Ishikawa (cell line): ENCODE data around the gene DYRK1A.

Source experiments
- CEBPB ChIP-seq: IDR thresholded peaks from 2 replicates; pipeline ENCODE4 v1.6.1; 2012
- CREB1 ChIP-seq: IDR thresholded peaks from 2 replicates; pipeline ENCODE4 v1.6.1; 2012; ENCODE audit warnings: low read depth
- EGR1 ChIP-seq: IDR thresholded peaks from 2 replicates; pipeline ENCODE4 v1.6.1; 2012
- EP300 ChIP-seq: IDR thresholded peaks from 2 replicates; pipeline ENCODE4 v1.6.1; 2012; ENCODE audit warnings: borderline replicate concordance
- FOXM1 ChIP-seq: IDR thresholded peaks from 2 replicates; pipeline ENCODE4 v1.6.1; 2012; ENCODE audit warnings: low read depth, borderline replicate concordance
- MAX ChIP-seq: IDR thresholded peaks from 2 replicates; pipeline ENCODE4 v1.6.1; 2012
- NFIC ChIP-seq: IDR thresholded peaks from 2 replicates; pipeline ENCODE4 v1.6.1; 2012
- RAD21 ChIP-seq: IDR thresholded peaks from 2 replicates; pipeline ENCODE4 v1.6.1; 2012; ENCODE audit warnings: low read depth
- TAF1 ChIP-seq: IDR thresholded peaks from 2 replicates; pipeline ENCODE4 v1.6.1; 2012; ENCODE audit warnings: low read depth, mild to moderate bottlenecking
- TCF12 ChIP-seq: IDR thresholded peaks from 2 replicates; pipeline ENCODE4 v1.6.1; 2012; ENCODE audit warnings: low read depth
- TEAD4 ChIP-seq: IDR thresholded peaks from 2 replicates; pipeline ENCODE4 v1.6.1; 2012
- USF1 ChIP-seq: IDR thresholded peaks from 2 replicates; pipeline ENCODE4 v1.6.1; 2012
- YY1 ChIP-seq: IDR thresholded peaks from 2 replicates; pipeline ENCODE4 v1.6.1; 2012; ENCODE audit warnings: low read depth
- ZBTB7A ChIP-seq: IDR thresholded peaks from 2 replicates; pipeline ENCODE4 v1.6.1; 2012; ENCODE audit warnings: low read depth
- TF ChIP-seq, protein P1 (sequence below): IDR thresholded peaks from 2 replicates; pipeline ENCODE4 v1.6.1; 2012; ENCODE audit warnings: low read depth, mild to moderate bottlenecking

Gene DYRK1A

GRCh38 chr21:37383784-37384311 lies 17.3 kb downstream of the DYRK1A start:
- TF ChIP-seq EP300, result no peak

DNA sequence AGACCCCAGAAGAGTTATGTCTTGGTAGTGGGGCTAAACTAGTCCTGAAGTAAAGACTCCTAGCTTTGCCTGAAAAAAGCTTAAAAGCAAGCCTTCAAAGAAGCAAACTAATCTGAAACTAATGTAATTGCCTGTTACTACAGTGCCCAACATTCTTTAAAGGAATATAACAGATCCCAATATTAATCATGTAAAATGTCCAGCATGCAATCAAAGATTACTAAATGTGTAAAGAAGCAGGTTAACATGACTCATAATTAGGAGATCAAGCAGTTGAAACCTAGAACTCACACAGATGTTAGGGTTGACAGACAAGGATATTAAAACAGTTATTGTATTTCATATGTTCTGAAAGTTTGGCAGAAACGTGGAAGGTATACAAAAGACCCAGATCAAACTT lies 17.8 kb downstream of the DYRK1A start:
- no peak for TF ChIP-seq RAD21
- TF ChIP-seq MAX, result no peak
- TF ChIP-seq ZBTB7A, result no peak
- no peak for TF ChIP-seq YY1
- TF ChIP-seq EGR1, result no peak
- no peak for TF ChIP-seq TAF1
- no peak for TF ChIP-seq FOXM1
- no peak for TF ChIP-seq TCF12
- TF ChIP-seq EP300, result no peak
- TF ChIP-seq TEAD4, result no peak
- no peak for TF ChIP-seq CEBPB
- TF ChIP-seq CREB1, result no peak

GRCh38 chr21:37385179-37385765 lies 18.7 kb downstream of the DYRK1A start:
- TF ChIP-seq NFIC (no peak), EGR1 (no peak)

GRCh38 chr21:37386151-37386550 lies 19.6 kb downstream of the DYRK1A start:
- no peak for TF ChIP-seq EGR1
- no peak for TF ChIP-seq CEBPB
- TF ChIP-seq TEAD4, result no peak
- no peak for TF ChIP-seq NFIC
- no peak for TF ChIP-seq RAD21
- no peak for TF ChIP-seq TCF12
- TF ChIP-seq, protein P1, sequence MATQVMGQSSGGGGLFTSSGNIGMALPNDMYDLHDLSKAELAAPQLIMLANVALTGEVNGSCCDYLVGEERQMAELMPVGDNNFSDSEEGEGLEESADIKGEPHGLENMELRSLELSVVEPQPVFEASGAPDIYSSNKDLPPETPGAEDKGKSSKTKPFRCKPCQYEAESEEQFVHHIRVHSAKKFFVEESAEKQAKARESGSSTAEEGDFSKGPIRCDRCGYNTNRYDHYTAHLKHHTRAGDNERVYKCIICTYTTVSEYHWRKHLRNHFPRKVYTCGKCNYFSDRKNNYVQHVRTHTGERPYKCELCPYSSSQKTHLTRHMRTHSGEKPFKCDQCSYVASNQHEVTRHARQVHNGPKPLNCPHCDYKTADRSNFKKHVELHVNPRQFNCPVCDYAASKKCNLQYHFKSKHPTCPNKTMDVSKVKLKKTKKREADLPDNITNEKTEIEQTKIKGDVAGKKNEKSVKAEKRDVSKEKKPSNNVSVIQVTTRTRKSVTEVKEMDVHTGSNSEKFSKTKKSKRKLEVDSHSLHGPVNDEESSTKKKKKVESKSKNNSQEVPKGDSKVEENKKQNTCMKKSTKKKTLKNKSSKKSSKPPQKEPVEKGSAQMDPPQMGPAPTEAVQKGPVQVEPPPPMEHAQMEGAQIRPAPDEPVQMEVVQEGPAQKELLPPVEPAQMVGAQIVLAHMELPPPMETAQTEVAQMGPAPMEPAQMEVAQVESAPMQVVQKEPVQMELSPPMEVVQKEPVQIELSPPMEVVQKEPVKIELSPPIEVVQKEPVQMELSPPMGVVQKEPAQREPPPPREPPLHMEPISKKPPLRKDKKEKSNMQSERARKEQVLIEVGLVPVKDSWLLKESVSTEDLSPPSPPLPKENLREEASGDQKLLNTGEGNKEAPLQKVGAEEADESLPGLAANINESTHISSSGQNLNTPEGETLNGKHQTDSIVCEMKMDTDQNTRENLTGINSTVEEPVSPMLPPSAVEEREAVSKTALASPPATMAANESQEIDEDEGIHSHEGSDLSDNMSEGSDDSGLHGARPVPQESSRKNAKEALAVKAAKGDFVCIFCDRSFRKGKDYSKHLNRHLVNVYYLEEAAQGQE, result no peak
- no peak for TF ChIP-seq EP300
- TF ChIP-seq USF1, result no peak

GRCh38 chr21:37389456-37389855 lies 22.9 kb downstream of the DYRK1A start:
- TF ChIP-seq MAX (no peak), YY1 (no peak), ZBTB7A (no peak), RAD21 (no peak), EGR1 (no peak), TAF1 (no peak), USF1 (no peak), NFIC (no peak), TCF12 (no peak)
- TF ChIP-seq, protein P1, result no peak

DNA sequence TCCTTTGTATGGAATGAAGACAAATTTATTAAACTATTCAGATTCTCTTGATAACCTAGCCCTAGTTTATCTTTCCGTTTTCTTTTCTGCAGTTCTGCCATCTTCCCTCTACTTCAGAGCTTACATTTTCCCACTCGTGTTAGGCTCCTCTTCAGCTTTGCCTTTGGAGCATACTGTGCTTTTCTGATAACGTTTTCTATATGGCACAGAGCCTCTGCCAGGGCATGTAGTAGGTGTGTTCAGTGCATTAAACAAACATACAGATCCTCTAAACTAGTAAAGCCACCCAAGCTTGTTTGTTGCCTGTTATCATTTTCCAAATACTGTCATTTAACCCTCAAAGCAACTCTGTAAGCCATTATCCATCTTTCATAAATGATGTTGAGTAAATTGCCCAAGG lies 25.1 kb downstream of the DYRK1A start:
- TF ChIP-seq YY1, result no peak
- no peak for TF ChIP-seq TEAD4
- no peak for TF ChIP-seq EP300
- TF ChIP-seq TAF1, result no peak
- TF ChIP-seq MAX, result no peak
- no peak for TF ChIP-seq TCF12
- TF ChIP-seq FOXM1, result no peak
- no peak for TF ChIP-seq CEBPB

GRCh38 chr21:37392441-37392840 lies 25.9 kb downstream of the DYRK1A start:
- TF ChIP-seq MAX, result no peak
- no peak for TF ChIP-seq NFIC
- no peak for TF ChIP-seq TAF1
- TF ChIP-seq TCF12, result no peak
- TF ChIP-seq CREB1, result no peak
- no peak for TF ChIP-seq EP300
- no peak for TF ChIP-seq FOXM1
- no peak for TF ChIP-seq EGR1
- TF ChIP-seq ZBTB7A, result no peak
- no peak for TF ChIP-seq TEAD4
- TF ChIP-seq, protein P1, result no peak
- TF ChIP-seq RAD21, result no peak
- TF ChIP-seq USF1, result no peak
- no peak for TF ChIP-seq YY1
- TF ChIP-seq CEBPB, result no peak
